Epithelial cell of proximal tubule (primary cell): ENCODE results near the gene SLC24A3. TPM values are rescaled to one million over a fixed set of nuclear protein-coding genes. Genes with fewer than 3 reads are reported as not detected.
"Not testable (repeated sequence)": the region's sequence is repeated elsewhere in the genome, so short reads cannot be mapped to it uniquely, and the experiment has no call there.

ENCODE experiments used
- DNase-seq: peaks from one replicate; pipeline ENCODE4 v3.0.0-alpha.2; 2011; ENCODE audit warnings: low read depth
- H3K4me3 ChIP-seq: 2 replicates; pipeline ENCODE4 v1.5.1; 2011; ENCODE audit warnings: low read depth, mild to moderate bottlenecking, low read length
- total RNA-seq: library from RNA; depleted of rRNA; stranded (reverse); fragments of >200 nt; gene quantifications from 2 replicates; pipeline ENCODE4 v1.2.3, GENCODE V29; 2015
- TF ChIP-seq, protein P1 (sequence below): conservative IDR thresholded peaks from 2 replicates; pipeline ENCODE4 v1.5.1; 2012; ENCODE audit warnings: low read depth, mild to moderate bottlenecking, low read length

The SLC24A3 gene
- total RNA-seq, 1 donor from 2014 or later = not detected

GRCh38 chr20:19624221-19624965 lies 412.0 kb downstream of the SLC24A3 start:
- H3K4me3 ChIP-seq = no peak overlapping the region
- no peak for DNase-seq
- TF ChIP-seq, protein P1, sequence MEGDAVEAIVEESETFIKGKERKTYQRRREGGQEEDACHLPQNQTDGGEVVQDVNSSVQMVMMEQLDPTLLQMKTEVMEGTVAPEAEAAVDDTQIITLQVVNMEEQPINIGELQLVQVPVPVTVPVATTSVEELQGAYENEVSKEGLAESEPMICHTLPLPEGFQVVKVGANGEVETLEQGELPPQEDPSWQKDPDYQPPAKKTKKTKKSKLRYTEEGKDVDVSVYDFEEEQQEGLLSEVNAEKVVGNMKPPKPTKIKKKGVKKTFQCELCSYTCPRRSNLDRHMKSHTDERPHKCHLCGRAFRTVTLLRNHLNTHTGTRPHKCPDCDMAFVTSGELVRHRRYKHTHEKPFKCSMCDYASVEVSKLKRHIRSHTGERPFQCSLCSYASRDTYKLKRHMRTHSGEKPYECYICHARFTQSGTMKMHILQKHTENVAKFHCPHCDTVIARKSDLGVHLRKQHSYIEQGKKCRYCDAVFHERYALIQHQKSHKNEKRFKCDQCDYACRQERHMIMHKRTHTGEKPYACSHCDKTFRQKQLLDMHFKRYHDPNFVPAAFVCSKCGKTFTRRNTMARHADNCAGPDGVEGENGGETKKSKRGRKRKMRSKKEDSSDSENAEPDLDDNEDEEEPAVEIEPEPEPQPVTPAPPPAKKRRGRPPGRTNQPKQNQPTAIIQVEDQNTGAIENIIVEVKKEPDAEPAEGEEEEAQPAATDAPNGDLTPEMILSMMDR = no peak

DNA sequence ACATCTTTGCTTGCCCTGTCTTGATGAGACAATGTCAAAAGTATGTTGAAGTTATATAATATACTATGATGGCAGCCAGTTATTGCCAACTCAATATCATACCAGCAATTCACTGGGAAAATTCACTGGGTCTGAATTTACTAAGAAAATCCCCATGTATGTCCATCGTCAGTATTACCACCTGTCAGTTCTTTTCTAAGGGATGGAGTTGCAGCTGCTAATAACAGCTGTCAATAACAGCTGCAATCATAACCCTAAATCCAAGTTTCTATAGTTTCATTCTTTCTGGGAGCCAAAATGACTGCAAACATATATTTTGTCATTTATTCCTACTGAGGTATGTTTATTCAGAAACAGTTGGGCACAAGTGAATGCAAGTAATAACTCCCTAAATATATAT lies 413.0 kb downstream of the SLC24A3 start:
- TF ChIP-seq, protein P1 = no peak
- no peak overlapping the region for H3K4me3 ChIP-seq
- no peak for DNase-seq

GRCh38 chr20:19626896-19627295 lies 414.5 kb downstream of the SLC24A3 start:
- TF ChIP-seq, protein P1 = no peak
- no peak for DNase-seq
- no peak overlapping the region for H3K4me3 ChIP-seq

GRCh38 chr20:19628570-19629134 lies 416.2 kb downstream of the SLC24A3 start:
- peak; percentile 25 for DNase-seq
- no peak overlapping the region for H3K4me3 ChIP-seq
- TF ChIP-seq, protein P1 = peak; percentile 85

- TF ChIP-seq, protein P1 = no peak
- DNase-seq = no peak
- no peak overlapping the region for H3K4me3 ChIP-seq
Observed at GRCh38 chr20:19631410-19631809, 419.0 kb downstream of the SLC24A3 start.

- TF ChIP-seq, protein P1 = no peak
- no peak overlapping the region for H3K4me3 ChIP-seq
- DNase-seq = no peak
Observed at GRCh38 chr20:19633985-19634384, 421.5 kb downstream of the SLC24A3 start.

DNA sequence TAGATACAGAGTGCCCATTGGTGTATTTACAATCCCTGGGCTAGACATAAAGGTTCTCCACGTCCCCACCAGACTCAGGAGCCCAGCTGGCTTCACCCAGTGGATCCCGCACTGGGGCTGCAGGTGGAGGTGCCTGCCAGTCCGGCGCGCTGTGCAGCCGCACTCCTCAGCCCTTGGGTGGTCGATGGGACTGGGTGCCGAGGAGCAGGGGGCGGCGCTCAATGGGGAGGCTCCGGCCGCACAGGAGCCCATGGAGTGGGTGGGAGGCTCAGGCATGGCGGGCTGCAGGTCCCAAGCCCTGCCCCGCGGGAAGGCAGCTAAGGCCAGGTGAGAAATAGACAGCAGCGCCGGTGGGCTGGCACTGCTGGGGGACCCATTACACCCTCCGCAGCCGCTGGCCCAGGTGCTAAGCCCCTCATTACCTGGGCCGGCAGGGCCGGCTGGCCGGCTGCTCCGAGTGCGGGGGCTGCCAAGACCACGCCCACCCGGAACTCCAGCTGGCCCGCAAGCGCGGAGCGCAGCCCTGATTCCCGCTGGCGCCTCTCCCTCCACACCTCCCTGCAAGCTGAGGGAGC lies 427.1 kb downstream of the SLC24A3 start:
- not testable (repeated sequence) for DNase-seq, H3K4me3 ChIP-seq
